ELR (cell line): ENCODE data around the gene ADAT1.

Source experiments
- DNase-seq: peaks from one replicate; pipeline ENCODE4 v3.0.0-alpha.2; 2015; ENCODE audit warnings: low read depth

The ADAT1 gene

GRCh38 chr16:75622761-75623605 is at the start of gene ADAT1:
TSS of gene ADAT1 (minus strand) at chr16:75623281. CDS start at chr16:75620799, 2,482 bp downstream.
- peak; percentile 99 for DNase-seq

GRCh38 chr16:75667503-75667902 is 44.4 kb upstream of the ADAT1 start:
- DNase-seq = no peak

GRCh38 chr16:75660726-75661302 is 37.7 kb upstream of the ADAT1 start:
- no peak for DNase-seq

GRCh38 chr16:75660321-75660720 is 37.2 kb upstream of the ADAT1 start:
- DNase-seq = no peak

- DNase-seq = no peak
Observed at GRCh38 chr16:75658175-75658574, 35.1 kb upstream of the ADAT1 start.

- no peak for DNase-seq
Observed at GRCh38 chr16:75653922-75654321, 30.8 kb upstream of the ADAT1 start.

GRCh38 chr16:75648265-75649076 is 25.4 kb upstream of the ADAT1 start:
- peak; percentile 84 for DNase-seq

- peak; percentile 94 for DNase-seq
Observed at GRCh38 chr16:75647492-75648264, 24.6 kb upstream of the ADAT1 start, which contains the start of the genes KARS1 and TERF2IP. TSS of gene KARS1 (minus strand) at chr16:75647665. CDS start at chr16:75647639, 26 bp downstream. TSS of gene TERF2IP (plus strand) at chr16:75647773. CDS start at chr16:75647883, 110 bp downstream.

- no peak for DNase-seq
Observed at GRCh38 chr16:75647112-75647491, 24.0 kb upstream of the ADAT1 start.

GRCh38 chr16:75644240-75645012 is 21.3 kb upstream of the ADAT1 start:
- no peak for DNase-seq

GRCh38 chr16:75640598-75640997 is 17.5 kb upstream of the ADAT1 start:
- no peak for DNase-seq

GRCh38 chr16:75635036-75635435 is 12.0 kb upstream of the ADAT1 start:
- DNase-seq = no peak

- no peak for DNase-seq
Observed at GRCh38 chr16:75632857-75633256, 9.8 kb upstream of the ADAT1 start.

- DNase-seq = no peak
Observed at GRCh38 chr16:75630052-75630451, 7.0 kb upstream of the ADAT1 start.

GRCh38 chr16:75629132-75629531 is 6.1 kb upstream of the ADAT1 start:
- DNase-seq = no peak

- DNase-seq = no peak
Observed at GRCh38 chr16:75628351-75628750, 5.3 kb upstream of the ADAT1 start.

- no peak for DNase-seq
Observed at GRCh38 chr16:75627851-75628250, 4.8 kb upstream of the ADAT1 start.

GRCh38 chr16:75626806-75627205 is 3.7 kb upstream of the ADAT1 start:
- DNase-seq = no peak

- DNase-seq = peak; percentile 52
Observed at GRCh38 chr16:75624921-75625334, 1.8 kb upstream of the ADAT1 start.

GRCh38 chr16:75621170-75621477 is 2.0 kb downstream of the ADAT1 start:
- peak; percentile 69 for DNase-seq
